HS-27A (cell line): ENCODE measurements around the gene WDR18.

Source experiments
- DNase-seq: peaks from one replicate; pipeline ENCODE4 v3.0.0-alpha.2; 2012; ENCODE audit warnings: low read depth, missing footprints

The WDR18 gene

DNA sequence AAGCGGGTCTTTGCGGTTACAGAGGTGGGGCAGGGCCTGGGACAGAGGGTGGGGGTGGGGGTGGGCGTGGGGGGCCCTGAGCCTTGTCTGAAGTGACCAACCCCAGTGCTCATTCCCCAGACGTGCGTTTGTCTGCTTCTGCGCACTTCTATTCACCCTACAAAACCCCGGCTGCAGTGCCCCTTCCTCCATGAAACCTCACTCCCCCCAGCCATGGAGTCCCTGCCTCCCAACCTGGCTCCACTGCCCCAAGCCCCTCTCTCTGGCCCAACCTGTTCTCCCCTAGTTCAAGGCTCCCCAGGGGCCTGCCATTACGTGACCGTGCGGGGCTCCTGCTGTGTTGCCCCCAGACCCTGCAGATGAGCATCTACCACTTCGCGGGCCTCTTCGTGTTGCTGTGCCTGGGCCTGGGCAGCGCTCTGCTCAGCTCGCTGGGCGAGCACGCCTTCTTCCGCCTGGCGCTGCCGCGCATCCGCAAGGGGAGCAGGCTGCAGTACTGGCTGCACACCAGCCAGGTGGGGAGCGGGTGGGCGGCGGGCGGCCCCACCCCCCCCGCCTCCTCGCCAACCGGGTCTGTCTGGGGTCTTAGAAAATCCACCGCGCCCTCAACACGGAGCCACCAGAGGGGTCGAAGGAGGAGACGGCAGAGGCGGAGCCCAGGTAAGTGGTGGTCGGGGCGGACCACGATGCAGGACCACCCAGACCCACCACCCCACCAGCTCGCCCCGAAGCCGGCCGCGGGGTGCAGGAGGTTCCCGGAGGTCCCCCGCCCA is 24.3 kb downstream of the WDR18 start:
- DNase-seq: no peak

DNA sequence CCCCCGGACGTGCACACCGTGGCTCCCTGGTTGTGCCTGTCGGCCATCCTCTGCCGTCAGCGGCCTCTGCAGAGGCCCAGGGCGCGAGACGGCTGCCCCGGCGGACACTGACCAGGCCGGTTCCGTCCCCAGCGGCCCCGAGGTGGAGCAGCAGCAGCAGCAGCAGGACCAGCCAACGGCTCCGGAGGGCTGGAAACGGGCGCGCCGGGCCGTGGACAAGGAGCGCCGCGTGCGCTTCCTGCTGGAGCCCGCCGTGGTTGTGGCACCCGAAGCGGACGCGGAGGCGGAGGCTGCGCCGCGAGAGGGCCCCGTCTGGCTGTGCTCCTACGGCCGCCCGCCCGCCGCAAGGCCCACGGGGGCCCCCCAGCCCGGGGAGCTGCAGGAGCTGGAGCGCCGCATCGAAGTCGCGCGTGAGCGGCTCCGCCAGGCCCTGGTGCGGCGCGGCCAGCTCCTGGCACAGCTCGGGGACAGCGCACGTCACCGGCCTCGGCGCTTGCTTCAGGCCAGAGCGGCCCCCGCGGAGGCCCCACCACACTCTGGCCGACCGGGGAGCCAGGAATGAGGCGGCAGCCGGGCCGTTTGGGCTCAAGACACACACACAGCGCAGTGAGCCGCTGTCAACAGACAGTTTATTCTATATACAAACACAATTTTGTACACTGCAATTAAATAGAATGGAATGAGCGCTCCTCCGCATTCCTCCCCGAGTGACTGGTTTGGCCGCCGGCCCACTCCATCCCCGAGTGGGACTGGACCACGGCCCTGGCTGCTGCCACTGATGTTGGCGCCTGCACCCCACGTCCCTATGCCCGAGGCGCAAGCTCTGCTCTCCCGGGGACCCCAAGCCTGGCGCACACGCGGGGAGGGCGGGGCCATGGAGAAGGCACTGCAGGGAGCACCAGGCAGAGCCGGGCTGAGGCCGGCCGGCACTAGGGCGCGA is 25.2 kb downstream of the WDR18 start:
- DNase-seq: no peak

DNA sequence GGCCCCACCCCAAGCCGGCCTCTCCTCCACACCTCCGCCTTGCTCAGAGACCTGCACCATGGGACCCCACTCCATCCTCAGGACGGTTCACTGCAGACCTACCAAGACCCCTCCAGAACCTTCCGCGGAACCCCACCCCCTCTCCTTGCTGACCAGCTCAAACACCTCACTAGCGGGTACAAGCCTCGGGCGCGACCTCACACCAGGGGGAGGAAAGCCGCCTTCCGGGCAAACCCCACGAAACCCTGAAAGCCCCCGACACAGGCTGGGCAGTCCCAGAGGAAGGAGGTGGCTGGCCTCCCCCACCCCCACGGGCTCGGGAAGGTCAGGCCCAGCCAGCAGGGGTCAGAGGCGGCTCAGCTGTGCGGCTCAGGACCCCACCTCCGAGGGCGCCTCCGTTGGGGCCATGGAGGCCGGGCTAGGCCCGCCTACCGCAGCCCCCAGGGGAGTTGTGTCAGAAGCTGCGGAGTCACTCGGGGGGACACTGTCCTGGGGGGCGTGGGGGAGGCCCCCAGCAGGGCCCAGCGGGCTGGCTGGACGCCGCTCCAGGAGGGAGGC is 25.9 kb downstream of the WDR18 start:
- DNase-seq: no peak

DNA sequence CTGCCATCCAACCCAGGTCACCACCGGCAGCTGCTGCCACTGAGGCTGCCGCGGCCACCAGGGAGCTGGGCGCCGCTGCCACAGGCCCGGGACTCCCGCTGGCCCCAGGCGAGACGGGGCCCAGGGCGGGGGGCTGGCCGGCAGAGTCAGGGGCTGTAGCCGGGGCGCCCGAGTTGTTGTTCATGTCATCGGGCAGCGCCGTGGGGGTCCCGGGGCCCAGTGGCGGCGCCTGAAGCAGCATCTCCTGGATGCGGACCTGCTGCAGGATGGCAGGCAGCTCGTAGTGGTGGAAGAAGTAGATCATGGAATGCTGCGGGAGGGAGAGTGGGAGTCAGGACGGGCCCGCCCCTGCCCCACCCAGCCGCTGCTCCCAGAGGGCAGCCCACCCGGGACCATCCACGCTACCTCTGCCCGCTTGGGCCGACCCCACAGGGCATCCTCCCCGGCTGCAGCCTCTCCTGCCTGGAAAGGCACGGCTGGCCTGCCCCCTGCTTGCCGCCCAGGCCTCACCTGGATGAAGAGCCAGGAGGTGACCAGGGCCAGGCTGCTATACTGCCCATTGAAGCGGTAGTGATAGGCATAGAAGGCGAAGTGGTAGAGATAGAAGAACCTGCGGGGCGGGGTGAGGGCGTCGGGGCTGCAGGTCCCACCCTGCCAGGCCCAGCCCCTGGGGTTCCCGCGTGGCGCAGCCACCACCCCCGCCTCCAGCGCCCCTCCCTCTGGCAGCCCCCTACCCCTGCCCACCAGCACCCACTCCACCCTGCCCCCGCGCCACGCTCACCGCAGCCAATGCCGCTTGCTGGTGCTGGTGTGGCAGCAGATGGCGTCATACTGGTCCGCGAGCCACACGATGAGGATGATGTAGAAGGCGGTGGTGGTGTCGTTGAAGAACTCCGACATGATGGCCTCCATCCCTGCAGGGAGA is 26.7 kb downstream of the WDR18 start:
- DNase-seq: no peak

DNA sequence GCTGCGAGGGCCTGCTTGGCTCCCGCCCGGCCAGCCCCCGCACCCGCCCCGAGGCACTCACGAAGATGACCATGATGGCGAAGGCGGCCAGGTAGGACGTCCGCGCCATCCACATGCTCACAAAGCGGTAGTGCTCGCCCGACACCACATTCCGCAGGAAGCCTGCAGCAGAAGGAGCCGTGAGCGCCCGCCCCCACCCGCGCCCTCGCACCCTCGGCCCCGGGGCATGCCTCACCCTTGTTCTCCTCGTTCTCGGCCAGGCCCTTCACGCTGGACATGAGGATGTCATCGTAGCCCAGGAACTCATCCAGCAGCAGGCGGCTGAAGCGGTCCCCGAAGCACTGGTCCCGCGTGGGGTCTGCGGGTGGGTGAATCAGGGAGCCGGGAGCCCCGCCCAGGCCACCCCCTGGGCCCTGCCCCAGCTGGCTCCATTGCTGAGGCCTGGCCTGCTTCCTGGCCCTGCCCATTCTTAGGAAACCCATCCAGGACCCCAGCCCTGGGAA is 27.7 kb downstream of the WDR18 start:
- no peak for DNase-seq

DNA sequence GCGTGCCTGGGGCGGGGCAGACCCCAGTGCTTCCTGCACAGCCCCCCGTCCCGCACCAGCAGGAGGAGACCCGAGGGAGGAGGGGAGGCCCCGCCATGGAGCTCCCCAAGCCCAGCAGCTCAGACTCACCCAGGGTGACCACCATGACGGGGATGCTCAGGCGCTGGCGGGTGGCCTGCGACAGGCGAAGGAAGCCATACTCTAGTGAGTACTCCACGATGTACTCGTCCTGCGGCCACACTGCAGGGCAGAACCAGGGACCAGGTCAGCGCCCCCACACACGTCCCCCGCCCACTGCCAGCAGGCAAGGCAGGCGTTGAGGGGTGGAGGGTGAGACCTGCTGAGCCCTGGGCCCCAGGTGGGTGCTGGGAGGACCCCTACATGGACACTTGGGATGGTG is 28.2 kb downstream of the WDR18 start:
- no peak for DNase-seq

DNA sequence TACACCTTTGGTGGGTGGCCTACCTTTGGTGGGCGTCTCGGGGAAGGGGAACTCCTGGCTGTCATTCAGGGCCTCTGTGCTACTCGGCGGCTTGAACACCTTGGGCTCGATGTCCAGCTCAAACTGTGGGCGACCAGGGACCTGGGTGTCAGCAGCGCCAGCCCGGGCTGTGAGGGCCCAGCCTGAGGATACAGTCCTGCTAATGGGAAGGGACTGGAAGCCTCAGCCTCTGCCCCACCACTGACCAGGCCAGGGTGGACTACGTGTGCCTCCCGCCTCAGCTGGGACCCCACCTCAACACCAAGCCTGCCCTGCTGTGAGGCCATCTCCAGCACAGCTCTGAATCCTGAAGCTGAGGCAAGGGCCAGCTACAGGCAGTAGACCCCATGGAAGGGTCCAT is 29.1 kb downstream of the WDR18 start:
- no peak for DNase-seq

DNA sequence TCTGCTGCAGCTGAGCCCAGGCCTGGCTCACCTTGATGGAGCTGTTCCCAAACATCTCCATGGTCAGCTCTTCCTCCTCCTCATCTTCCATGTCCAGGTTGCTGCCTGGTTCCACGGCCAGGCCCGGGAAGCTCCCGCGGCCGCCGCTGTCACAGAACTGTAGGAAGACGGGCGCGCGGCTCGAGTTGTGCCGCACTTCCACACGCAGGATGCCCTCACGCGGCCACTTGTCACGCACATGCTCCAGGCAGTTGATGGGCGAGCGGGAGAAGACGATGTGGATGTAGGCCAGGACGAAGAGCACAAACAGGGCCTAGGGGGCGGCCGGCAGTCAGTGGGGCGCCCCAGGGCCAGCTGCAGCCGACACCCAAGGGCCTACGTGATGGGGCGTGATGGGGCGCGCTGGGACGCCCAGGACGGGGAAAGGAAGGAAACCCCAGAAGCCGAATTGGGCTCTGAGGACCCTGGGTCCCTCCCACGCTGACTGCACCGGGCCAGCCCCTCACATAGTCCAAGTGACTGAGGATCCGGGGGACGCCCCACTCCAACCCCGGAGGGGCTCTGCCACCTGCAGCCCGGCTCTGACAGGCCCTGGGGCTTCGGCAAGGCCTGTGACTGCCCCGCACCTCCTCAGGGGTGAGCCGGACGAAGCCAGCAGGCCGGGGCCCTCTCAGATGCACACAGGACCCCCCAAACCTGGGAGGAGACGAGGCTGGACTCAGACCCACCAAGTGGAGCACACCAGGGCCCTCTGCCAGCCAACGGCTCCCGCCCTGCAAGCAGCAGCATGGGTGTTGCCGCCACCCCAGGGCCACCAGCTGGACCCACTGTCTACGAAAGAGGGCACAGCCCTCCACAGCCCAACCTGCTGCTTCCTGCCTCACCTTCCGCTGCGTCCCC is 30.3 kb downstream of the WDR18 start:
- no peak for DNase-seq

DNA sequence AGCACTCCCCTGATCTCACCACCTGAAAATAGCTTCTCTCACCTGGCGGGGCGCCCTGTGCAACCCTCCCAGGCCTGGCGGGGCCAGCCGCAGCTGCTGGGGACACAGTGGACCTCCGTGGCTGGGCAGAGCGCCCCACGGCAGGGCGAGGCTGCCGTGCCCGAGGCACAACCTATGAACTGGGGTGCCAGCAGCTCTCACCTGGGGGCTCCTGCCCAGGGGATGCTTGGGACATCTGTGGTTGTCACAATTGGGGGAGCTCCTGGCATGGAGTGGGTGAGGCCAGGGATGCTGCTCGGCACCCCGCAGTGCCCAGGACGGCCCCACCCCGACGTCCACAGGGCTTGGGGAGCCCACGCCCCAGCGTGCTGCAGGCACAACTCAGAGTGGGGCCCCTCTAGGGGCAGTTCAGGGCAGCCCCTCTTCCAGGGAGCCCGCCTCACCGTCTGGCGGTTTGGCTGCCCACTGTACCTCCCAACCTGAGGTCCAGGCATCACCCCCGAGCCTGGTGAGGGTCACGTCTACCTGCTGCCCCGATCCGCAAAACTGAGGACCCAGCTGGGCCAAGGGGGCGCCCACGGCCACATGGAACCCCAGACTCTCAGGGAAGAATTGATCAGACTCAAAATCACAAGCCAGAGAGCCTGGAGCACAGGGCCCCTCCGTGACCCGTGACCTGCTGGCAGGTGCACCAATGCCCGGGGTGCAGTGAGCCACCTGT is 31.1 kb downstream of the WDR18 start:
- no peak for DNase-seq

DNA sequence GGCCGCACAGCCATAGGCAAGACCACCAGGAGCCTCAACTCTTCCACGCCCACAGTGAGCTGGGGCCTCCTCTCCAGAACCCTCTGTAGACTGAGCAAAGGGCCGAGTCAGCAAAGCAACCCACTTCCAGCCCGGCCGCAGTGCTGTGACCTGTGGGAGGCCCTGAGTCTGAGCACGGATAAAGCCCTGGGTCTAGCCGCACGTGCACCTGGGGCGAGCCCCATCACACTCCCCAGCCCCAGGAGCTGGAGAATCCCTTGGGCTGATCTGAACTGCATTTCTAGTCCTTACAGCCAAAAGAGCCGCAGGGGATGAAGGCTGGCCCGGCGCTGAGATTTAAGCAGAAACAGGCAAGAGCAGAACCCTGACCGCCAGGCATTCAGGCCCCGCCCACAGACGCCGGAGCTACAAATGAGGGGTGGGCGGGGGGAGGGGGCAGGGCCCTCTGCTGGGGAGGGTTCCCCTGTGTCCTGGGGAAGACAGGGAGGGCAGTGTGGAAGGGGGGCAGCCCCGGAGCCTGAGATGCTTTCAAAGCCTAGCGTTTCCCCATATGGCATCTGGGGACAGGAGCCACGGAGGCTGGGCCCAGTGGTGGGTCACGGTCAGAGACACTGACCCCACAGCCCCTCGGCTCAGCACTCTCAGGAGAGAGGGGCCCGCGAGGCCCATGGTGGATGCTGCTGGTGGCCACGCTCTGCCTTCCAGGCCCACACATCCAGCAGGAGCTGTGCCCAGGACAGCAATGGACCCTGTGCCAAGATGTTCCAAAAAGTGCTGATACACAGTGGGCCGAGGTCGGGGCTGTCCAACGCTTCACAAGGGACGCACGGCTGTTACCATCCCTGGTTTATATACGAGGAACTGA is 31.9 kb downstream of the WDR18 start:
- DNase-seq: no peak

DNA sequence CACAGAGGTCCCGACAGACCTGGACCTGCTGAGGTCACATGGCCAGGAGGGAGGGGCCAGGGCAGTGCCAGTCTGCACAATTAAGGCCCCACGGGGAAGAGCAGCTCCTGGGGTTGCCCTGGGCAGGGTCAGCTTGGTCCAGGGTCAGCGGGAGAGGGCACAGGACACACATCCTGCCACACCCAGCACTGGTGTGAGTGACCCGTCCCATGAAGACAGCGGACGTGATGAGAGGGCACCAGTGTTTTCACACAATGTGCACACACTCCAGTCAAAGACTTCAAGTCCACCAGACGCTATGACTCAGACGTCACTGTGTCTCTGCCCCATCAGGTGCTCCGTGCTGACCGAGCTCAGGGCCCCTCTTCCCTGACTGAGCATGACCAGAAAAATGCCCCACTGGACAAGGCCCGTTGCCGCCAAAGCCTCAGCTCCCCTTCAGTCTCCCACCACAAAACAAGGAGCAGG is 32.5 kb downstream of the WDR18 start:
- no peak for DNase-seq

DNA sequence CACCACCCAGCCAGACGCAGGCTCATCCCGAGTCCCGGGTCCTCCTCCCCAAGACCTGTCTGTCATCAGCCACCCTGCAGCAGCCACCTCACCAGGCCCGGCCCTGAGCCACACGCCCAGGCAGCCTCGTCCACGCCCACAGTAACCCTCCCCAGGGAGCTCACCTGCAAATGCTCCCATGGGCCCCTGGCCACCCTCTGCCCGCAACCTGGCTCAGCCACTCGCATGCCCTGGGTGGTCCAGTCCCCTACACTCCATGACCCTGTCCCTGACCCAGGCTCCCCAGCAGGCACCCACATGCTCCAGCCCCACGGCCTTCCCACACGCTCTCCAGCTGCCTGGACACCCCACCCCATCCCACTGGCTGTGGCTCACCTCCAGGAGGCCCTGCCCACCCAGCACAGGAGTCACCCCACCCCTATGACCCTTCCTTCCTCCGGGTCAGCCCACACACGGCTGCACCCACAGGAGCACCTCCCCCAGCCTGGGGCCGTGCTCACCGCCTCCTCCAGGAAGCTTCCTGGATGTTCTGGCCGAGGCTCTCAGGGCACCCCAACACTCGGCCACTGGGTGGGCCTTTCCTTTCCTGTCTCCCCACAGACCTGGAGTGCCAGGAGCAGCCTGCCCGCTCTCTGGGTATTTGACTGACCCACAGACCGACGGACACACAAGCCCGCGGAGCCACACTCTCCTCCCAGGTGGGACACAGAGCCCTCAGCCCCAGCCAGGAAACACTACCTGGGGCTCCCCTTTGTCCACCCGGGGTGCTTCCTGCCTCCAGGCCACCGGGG is 33.2 kb downstream of the WDR18 start:
- no peak for DNase-seq

DNA sequence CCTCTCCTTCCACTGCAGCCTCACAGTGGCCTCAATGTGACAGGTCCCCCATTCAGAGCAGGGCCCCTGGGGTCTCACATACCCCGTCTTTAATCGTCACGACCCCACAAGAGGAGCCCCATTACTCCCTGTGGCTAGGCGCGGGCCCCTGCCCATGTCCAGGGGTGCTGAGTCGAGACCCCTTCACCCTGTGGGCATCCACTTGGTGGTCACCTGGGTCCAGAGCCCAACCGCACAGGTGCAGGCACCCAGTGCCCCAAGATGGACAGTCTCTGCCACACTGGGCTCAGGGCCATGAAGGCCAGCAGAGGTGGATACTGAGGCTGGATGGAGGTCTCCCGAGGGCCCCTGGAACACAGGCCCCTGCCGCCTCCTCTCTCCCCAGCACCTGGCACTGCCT is 33.8 kb downstream of the WDR18 start:
- DNase-seq: no peak

DNA sequence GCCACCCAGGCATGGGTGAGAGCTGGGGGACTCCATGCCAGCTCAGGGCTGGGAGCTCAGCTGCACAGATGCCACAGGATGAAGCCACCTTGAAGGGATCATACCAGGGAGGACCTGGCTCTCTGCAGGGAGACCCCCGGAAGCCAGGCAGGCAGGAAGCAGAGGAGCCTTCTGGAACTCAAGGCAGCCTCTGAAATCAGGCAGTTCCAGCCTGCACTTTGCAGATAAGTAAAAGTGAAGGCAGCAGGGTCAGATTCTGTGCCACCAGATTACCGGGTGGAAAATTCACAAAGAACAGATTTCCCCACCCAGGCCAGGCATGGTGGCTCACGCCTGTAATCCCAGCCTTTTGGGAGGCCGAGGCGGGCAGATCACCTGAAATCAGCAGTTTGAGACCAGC is 34.2 kb downstream of the WDR18 start:
- no peak for DNase-seq

DNA sequence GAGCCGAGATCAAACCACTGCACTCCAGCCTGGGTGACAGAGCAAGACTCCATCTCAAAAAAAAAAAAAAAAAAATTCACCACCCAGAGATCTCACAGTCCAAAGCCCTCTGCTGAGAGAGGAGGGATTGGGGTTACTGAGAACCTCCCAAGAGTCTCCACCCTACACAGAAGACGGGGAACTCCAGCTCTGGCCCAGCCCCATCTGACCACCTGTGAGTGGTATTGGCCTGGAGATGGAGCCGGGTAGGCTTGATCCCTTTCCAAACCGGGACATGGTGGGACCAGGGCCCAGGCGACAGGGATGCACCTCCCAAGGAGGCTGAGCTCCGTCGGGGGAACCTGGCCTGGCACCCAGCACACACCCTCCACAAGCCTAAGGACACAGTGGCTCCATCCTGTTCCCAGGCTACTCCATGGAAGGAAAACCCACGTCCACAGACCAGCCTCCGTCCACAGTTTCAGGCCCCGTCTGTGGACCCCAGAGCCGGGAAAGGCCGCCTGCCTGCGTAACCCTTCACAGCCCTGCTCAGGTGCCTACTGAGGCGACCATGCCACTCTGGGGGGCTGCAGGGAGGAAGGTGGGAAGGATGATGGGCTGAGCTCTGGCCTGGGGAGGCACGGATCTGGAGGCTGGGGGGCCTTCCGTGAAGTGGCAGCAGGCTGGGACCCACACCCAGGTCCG is 34.9 kb downstream of the WDR18 start:
- DNase-seq: no peak

DNA sequence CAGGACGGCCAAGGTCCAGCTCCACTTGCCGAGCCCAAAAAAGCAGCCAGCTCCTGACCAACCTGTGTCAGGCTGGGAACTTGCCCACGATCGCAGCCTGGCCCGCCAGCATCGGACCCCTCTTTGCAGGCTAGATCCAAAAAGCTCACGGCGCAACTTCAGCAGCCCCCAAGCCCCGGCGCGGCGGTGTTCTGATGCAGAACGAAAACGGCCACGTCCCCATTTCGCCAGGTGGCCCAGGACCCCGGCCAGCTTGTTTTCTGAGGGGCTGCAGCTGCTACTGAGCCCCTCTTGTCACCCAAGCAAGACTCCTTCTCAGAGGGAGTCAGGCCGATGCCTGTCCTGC is 35.4 kb downstream of the WDR18 start:
- no peak for DNase-seq
